Tibial nerve (tissue), 4 donors: ENCODE measurements around the gene SLX4IP.

Experiments
- CTCF ChIP-seq, 5 experiments: fragments of 200-600 bp in 3 of 5; fragments of 450-650 bp in 2 of 5; sonication (generic) in 3 of 5; IDR thresholded peaks; one replicate each; pipeline ENCODE4 v1.5.1; 2016 to 2019; ENCODE audit warnings: antibody characterized with exemption in 5 of 5, mild to moderate bottlenecking in 3 of 5, moderate library complexity in 2 of 5
- EP300 ChIP-seq, 2 donors: sonication (generic); formaldehyde crosslinking; IDR thresholded peaks; one replicate each; pipeline ENCODE4 v1.6.1; 2017; ENCODE audit warnings: antibody characterized with exemption in 2 of 2, mild to moderate bottlenecking in 1 of 2
- POLR2A ChIP-seq, 2 donors: fragments of 450-650 bp; IDR thresholded peaks; one replicate each; pipeline ENCODE4 v1.6.1; 2017; ENCODE audit warnings: antibody characterized with exemption in 2 of 2, mild to moderate bottlenecking in 2 of 2, moderate library complexity in 2 of 2

GRCh38 chr20:10658876-10659632 is 223.9 kb downstream of the SLX4IP start:
- no peak for TF ChIP-seq CTCF (IDR thresholded peaks at IDR 0.05)
- no peak for TF ChIP-seq EP300 (IDR thresholded peaks at IDR 0.05)
- TF ChIP-seq POLR2A (IDR thresholded peaks at IDR 0.05) = no peak
